Measurements from ENCODE around the gene CYB5D1. TPM values are rescaled to one million over a fixed set of nuclear protein-coding genes. Genes with fewer than 3 reads are reported as not detected.
"Not testable (repeated sequence)": the region's sequence is repeated elsewhere in the genome, so short reads cannot be mapped to it uniquely, and the experiment has no call there.

CYB5D1 gene
- total RNA-seq, 1 experiment from 2014 or later: 6.6 TPM

GRCh38 chr17:7856011-7856810, 1.6 kb upstream of the CYB5D1 start:
- DNase-seq (ENCODE audit: low read depth): no peak

- peak; percentile 99 for DNase-seq (ENCODE audit: low read depth)
These were observed 741 bp upstream of the CYB5D1 start, which contains the start of gene NAA38 for GRCh38 chr17:7856811-7857712. TSS of gene NAA38 (minus strand) at chr17:7857559. CDS start at chr17:7857463, 96 bp downstream.

GRCh38 chr17:7858522-7858810, 663 bp downstream of the CYB5D1 start:
- peak; percentile 54 for DNase-seq (ENCODE audit: low read depth)

- DNase-seq (ENCODE audit: low read depth): no peak
These were observed 1.2 kb downstream of the CYB5D1 start for GRCh38 chr17:7859028-7859427.

GRCh38 chr17:7862692-7863437, 5.1 kb downstream of the CYB5D1 start:
- peak; percentile 46 for DNase-seq (ENCODE audit: low read depth)

- not testable (repeated sequence) for DNase-seq (ENCODE audit: low read depth)
These were observed 6.6 kb downstream of the CYB5D1 start for GRCh38 chr17:7864384-7864783.

- DNase-seq (ENCODE audit: low read depth): no peak
These were observed 7.3 kb downstream of the CYB5D1 start for GRCh38 chr17:7864995-7865650.

GRCh38 chr17:7867881-7868329, 10.1 kb downstream of the CYB5D1 start:
- DNase-seq (ENCODE audit: low read depth): no peak

- no peak for DNase-seq (ENCODE audit: low read depth)
These were observed 15.2 kb downstream of the CYB5D1 start for GRCh38 chr17:7873051-7873450.

- no peak for DNase-seq (ENCODE audit: low read depth)
These were observed 18.1 kb downstream of the CYB5D1 start for GRCh38 chr17:7875804-7876370.

GRCh38 chr17:7878234-7878633, 20.4 kb downstream of the CYB5D1 start:
- DNase-seq (ENCODE audit: low read depth): no peak

GRCh38 chr17:7880076-7880868, 22.5 kb downstream of the CYB5D1 start:
- no peak for DNase-seq (ENCODE audit: low read depth)

GRCh38 chr17:7881276-7882054, 23.7 kb downstream of the CYB5D1 start:
- no peak for DNase-seq (ENCODE audit: low read depth)

GRCh38 chr17:7882068-7882467, 24.3 kb downstream of the CYB5D1 start:
- DNase-seq (ENCODE audit: low read depth): no peak

- DNase-seq (ENCODE audit: low read depth): no peak
These were observed 24.8 kb downstream of the CYB5D1 start for GRCh38 chr17:7882629-7883028.

- no peak for DNase-seq (ENCODE audit: low read depth)
These were observed 26.1 kb downstream of the CYB5D1 start for GRCh38 chr17:7883781-7884386.

- no peak for DNase-seq (ENCODE audit: low read depth)
These were observed 27.0 kb downstream of the CYB5D1 start for GRCh38 chr17:7884581-7885366.

Measured in M059J (cell line).